GM19193 (cell line): Measurements from ENCODE around the gene STAP1.

Source experiments
- POLR2A ChIP-seq: IDR thresholded peaks from 4 replicates; pipeline ENCODE4 v1.6.1; 2011; ENCODE audit not compliant: insufficient read depth, insufficient read length; ENCODE audit errors: extremely low read depth

Gene STAP1, protein sequence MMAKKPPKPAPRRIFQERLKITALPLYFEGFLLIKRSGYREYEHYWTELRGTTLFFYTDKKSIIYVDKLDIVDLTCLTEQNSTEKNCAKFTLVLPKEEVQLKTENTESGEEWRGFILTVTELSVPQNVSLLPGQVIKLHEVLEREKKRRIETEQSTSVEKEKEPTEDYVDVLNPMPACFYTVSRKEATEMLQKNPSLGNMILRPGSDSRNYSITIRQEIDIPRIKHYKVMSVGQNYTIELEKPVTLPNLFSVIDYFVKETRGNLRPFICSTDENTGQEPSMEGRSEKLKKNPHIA

DNA sequence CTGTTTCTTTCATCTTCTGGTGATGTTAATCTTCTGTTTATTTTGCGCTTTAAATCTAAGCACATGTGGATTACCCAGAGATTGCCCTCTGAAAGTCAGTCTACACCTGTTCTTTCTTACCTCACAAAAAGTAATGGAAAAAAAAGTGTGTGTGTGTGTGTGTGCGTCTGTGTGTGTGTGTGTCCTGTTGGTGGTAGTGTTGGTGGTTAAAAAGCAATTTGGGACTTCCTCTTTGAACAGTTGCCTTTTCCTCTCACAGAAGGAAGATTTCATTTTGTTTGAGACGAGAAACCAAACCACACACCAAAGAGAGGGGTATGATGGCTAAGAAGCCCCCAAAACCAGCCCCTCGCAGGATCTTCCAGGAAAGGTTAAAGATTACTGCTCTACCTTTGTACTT, at the start of gene STAP1:
Gene STAP1 (plus strand): TSS at position 235 of the 400 bp plus-strand sequence. CDS start 83 bp downstream, at position 318.
- peak; percentile 30 for TF ChIP-seq POLR2A

DNA sequence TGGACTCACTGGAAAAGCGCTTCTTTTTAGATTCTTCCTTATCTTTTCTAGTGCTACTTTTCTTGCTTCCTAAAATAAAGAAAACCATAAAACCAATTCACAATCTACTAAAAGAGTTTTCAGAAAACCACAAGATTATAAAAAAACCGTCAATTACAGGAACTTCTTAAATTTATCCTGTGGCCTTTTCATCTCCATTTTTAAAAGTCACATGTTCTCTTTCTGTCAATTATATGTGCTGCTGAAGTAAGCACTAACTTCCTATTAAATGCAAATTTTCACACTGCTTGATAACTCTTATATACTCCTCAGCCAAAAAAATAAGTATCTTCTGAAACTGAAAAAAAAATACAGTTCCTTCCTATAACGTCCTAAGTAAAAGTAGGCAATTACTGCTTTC, 46.0 kb upstream of the STAP1 start:
- no peak for TF ChIP-seq POLR2A

DNA sequence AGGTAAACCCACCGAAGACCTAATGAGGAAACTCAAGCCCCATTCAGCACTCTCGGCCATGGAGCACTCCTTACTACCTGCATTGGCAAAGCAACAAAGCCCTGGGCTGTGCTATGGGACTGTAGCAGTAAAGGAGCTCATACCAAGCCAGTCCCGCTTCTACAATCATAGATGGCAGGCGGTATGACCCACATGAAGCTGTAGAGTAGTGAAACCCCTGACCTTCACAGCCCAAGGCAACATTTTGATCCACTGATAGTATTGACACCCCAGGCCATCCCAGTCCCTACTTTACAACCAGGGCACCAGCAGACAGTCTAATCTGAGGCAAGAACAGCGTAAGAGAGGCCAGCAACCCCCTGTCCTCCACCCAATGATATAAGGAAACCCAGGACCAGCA, 38.4 kb upstream of the STAP1 start:
- TF ChIP-seq POLR2A: no peak

DNA sequence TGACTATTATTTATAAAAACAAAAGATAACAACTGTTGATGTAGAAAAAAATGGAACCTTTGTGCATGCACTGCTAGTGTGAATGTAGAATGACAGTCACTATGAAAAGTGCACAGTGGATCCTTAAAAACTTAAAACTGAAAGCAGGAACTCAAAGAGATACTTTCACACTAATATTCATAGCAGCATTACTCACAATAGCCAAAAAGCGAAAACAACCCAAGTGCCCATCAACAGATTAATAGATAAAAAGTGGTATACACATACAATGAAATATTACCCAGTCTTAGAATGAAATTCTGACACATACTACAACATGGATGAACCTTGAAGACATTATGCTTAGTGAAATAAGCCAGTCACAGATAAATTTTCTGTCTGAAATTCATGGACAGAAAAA, 37.0 kb upstream of the STAP1 start:
- TF ChIP-seq POLR2A: no peak

DNA sequence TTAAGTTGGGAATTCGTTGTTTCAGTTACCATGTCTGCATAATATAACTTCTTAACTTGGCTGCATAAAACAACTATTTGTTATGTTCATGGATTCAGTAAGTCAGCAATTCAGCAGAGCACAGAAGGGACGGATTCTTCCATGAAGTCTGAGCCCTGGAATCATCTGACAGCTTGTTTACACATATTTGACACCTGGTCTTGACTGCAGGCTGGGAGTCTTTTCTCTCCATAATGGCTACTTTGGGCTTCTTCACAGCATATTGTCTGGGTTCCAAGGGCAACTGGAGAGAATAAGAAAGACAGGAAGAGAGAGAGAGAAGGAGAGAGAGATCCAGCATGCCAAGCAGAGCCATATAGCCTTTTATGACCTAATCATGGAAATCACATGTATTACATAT, 36.3 kb upstream of the STAP1 start:
- TF ChIP-seq POLR2A: no peak

DNA sequence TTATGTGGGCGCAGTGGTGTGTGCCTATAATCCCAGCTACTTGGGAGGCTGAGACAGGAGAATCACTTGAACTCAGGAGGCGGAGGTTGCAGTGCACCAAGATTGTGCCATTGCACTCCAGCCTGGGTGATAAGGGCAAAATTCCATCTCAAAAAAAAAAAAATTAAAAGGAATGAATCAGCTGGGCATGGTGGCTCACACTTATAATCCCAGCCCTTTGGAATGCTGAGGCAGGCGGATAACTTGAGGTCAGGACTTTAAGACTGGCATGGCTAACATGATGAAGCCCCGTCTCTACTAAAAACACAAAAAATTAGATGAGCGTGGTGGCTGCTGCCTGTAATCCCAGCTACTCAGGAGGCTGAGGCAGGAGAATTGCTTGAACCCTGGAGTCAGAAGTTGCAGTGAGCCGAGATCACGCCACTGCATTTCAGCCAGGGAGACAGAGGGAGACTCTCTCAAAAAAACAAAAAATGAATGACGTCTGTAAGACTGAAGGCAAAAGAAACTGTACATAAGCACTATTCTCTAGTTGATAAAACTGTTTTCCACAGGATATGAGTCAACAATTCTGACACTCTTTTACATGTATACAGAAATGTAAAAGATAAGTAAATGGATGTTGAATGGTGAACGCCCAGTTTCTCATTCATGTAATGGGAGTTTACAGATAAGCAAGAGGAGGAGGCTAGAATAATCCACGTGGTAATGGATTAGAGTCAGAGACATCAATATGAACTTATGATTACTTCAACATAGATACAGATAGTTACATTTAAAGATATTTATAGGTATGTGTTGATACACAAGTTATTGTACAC, 35.5 kb upstream of the STAP1 start:
- TF ChIP-seq POLR2A: no peak

DNA sequence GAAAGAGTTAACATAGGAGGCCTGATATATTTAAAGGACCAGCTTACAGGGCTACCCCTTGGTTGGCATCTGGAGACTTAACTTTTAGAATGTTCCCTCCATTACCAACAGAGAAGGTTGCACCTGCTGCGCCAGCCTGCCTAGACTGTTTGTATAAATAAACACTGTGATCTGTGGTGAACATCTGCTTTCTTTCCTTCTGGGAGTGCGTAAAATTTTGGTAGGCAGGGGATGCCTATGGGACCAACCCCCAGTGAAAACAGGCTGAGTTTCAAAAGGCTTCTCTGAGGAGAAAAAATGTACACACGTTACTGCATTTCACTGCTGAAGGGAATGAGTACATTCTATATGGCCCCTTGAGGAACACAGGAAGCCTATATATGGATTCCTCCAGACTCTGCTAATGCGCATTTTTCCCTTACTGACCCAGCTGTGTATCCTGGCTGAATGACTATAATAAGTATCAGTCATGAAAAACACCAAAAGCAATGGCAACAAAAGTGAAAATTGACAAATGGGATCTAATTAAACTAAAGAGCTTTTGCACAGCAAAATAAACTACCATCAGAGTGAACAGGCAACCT, 27.1 kb upstream of the STAP1 start:
- no peak for TF ChIP-seq POLR2A

DNA sequence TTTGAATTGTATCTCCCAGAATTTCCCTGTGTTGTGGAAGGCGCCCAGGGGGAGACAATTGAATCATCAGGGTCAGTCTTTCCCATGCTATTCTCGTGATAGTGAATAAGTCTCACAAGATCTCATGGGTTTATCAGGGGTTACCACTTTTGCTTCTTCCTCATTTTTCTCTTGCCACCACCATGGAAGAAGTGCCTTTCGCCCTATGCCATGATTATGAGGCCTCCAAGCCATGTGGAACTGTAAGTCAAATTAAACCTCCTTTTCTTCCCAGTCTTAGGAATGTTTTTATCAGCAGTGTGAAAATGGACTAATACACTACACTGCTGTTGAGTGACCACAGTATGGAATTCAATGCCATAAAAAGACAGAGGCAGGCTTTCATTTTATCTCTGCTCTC, 25.4 kb upstream of the STAP1 start:
- no peak for TF ChIP-seq POLR2A

DNA sequence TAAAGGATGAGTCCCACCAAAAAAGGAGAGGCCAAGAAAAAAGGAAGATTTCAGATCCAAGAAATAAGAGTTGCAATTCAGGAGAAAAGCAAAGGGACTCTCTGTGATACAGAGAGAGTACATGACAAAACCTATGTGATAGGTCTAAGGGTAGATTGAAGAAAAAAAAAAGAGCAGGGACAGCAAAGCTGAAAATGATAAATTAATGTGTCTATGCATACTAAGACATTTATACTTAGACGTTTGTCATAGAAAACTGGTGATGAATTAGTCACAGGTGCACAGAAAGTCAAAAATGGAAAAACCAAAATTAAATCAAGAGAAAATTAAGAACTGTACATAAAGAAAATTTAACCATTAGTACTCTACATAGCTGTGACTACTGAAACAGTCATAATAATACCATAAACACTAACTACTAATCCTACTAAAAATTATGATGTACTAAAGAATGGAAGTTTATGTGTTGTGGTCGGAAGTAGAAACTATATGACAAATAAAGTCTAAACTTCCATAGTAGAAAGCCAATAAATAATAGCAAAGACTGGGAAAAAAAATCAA, 23.2 kb upstream of the STAP1 start:
- no peak for TF ChIP-seq POLR2A

DNA sequence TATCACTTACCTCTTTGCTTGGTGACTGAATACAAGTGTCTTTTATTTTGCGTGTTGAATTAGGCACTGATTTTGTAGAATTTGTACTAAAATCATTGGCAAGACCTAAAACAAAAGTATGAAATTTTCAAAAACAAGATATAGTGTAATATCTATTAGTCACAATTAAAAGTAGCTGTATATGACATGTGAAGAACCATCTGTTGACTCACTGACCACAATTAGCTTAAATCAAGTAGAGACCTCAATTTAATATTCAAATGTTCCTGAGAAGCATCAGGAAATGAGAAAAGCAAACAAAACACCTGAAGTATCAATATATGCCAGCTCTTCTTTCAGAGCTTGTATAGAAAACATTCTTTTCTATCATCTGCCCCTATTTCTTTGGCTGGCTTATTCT, 18.7 kb upstream of the STAP1 start:
- TF ChIP-seq POLR2A: no peak

DNA sequence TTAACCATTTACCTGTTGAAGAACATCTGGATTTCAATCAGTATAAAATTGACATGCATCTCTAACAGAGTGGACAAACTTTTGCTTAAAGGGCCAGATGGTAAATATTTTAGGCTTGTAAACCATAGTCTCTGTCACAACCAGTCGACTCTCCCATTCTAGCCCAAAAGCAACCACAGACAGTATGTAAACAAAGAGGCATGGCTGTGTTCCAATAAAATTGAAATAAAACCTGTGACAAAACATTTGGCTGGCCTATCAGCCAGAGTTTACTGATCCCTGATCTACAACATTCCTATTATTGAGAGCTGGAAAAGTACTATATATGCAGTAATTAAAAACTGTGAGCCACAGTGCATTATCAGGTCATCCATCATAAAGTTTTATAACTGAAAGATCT, 16.5 kb upstream of the STAP1 start:
- no peak for TF ChIP-seq POLR2A

DNA sequence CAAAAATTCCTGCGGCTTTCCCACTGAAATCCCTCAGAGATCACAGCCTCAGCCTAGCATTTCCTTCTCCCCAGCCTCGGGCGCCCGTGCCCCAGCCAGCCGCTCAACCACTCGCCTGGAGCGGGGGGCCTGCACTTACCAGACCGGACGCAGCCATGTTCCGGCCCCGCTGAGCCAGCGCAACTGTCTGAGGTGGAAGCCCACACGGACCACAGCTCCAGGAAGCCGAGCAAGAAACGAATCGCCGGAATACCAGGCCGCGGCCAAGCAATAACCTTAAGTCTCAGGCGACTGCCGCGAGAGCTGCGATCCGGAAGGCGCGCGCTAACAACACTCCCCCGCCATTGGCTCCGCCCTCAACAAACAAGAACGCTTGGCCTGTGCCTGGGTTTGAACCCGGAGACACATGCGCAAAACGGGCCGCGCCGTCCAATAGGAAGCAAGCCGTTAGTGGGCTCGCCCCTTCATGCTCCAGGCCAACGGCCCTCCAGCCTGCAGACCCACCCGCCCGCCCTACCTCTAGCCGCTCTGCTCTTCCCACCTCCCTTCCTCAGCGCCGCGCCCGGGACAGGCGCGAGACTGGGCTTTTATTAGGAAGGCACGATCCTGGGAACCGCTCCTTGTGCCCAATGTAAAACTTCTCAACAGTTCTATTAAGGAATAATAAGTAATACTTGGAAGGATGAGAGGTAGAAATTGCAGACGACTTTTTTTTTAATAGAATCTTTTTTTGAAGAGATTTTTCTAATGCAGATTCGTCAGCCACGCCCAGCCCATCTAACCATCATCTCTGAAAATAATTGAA, 13.1 kb upstream of the STAP1 start, which contains the start of gene CENPC:
Gene CENPC (minus strand): TSS at position 305 of the 805 bp plus-strand sequence. CDS start 148 bp downstream, at position 157.
- TF ChIP-seq POLR2A: peak; percentile 96

DNA sequence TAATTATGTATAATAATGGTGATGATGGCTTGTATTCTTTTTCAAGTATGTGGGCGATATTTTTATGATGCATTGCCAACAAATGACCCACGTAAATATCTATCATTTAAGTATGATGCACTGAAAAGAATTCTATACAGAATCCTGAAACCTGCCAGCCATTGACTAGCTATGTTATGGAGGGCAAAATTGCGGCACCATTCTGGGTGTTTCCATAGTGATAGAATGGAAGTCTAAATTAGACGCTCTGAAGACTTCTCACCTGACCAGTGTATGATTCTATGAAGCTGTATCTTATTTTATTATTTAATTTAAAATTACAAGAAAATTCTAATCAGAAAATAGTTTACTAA, 12.5 kb upstream of the STAP1 start:
- no peak for TF ChIP-seq POLR2A

DNA sequence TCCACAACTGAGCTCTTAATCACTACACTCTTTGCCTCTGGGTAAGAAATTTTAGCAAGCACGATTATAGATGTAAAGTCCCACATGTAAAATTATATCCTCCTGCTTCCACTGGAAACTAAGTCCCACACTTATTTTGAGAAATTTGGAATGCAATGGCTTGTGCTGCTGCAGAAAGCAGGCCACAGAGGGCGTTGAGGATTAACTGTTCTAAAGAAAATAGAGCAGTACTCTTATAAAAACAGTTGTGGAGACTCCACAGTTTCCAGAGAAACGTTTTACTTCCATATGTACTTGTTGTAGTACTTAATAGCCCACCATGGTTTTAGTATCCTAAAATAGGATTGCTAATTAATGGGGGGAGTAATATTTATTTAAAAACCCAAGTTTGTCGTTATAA, 11.6 kb upstream of the STAP1 start:
- TF ChIP-seq POLR2A: no peak

DNA sequence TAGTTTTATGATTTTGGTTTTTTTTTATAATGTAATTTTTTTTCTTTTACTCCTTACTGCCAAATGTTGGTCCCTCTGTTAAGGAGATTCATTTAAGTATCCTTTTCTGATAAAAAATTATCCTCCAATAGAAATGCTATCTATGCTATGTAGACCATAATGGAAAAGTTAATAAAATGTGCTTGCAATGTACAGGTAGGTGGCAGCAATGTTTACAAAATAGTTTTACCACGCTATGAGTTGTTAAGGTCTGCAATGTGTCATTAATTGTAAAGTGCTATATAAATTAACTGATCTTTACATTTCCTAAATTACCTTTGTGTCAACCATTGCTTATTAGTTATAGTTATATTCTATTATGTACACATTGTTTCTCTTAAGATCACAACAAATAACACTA, 9.4 kb upstream of the STAP1 start:
- no peak for TF ChIP-seq POLR2A

DNA sequence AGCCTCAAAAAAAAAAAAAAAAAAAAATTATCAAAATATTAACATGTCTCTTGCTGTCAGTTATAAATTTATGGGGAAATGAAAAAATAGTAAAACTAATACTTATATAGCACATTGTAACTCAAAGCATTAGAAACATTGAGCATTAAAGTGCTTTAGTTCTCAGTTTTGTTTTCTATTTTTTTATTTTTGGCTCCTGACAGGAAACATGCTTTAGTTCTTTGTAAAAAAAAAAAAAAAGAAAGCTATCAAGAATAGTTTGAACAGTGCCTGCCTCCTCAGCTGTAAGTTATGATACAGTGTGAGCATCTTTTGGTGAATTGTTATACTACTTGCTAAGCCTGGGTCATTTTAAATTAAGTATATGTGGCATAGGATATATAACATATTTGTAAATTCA, 8.1 kb upstream of the STAP1 start:
- no peak for TF ChIP-seq POLR2A

DNA sequence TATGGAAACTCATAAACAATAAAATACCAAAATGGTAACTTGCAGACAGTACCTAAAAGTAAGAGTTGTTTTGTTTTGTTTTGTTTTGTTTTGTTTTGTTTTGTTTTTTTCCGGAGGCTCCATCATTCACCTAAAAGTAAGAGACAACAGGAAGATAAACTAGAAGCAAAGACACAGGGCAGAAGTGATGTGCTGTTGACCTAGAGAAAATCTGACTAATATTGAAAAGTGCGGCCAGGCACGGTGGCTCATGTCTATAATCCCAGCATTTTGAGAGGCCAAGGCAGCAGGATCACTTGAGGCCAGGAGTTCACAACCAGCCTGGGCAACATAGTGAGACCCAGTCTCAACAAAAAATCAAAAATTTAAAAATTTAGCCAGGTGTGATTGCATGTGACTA, 7.7 kb upstream of the STAP1 start:
- TF ChIP-seq POLR2A: no peak
